GM23248 (cell line): ENCODE measurements around the gene VSIG2. TPM values are rescaled to one million over a fixed set of nuclear protein-coding genes. Genes with fewer than 3 reads are reported as not detected.

Experiments used
- DNase-seq: peaks from one replicate; pipeline ENCODE4 v3.0.0-alpha.2; 2015
- H2AFZ ChIP-seq: fragments of 200-600 bp; sonication (generic); 2 replicates; pipeline ENCODE4 v1.6.1; 2016; ENCODE audit warnings: antibody characterized with exemption
- H3F3A ChIP-seq: fragments of 200-600 bp; sonication (generic); 2 replicates; pipeline ENCODE4 v1.6.1; 2016; ENCODE audit warnings: mild to moderate bottlenecking, antibody characterized with exemption, mixed run types; ENCODE audit not compliant: insufficient read depth
- H3K27ac ChIP-seq: fragments of 200-600 bp; sonication (generic); 2 replicates; pipeline ENCODE4 v1.5.1; 2016; ENCODE audit warnings: mild to moderate bottlenecking
- H3K27me3 ChIP-seq: fragments of 200-600 bp; sonication (generic); replicated peaks from 2 replicates; pipeline ENCODE4 v1.6.1; 2016; ENCODE audit warnings: mild to moderate bottlenecking; ENCODE audit not compliant: insufficient read depth
- H3K36me3 ChIP-seq: fragments of 200-600 bp; sonication (generic); 2 replicates; pipeline ENCODE4 v1.6.1; 2016; ENCODE audit warnings: low read depth, mild to moderate bottlenecking
- H3K4me1 ChIP-seq: fragments of 200-600 bp; sonication (generic); 2 replicates; pipeline ENCODE4 v1.6.1; 2016; ENCODE audit warnings: mild to moderate bottlenecking; ENCODE audit not compliant: insufficient read depth
- H3K4me2 ChIP-seq: fragments of 200-600 bp; sonication (generic); one replicate; pipeline ENCODE4 v1.6.1; 2016; ENCODE audit warnings: mild to moderate bottlenecking; ENCODE audit not compliant: unreplicated experiment
- H3K4me3 ChIP-seq: fragments of 200-600 bp; sonication (generic); 2 replicates; pipeline ENCODE4 v1.5.1; 2016; ENCODE audit warnings: mild to moderate bottlenecking
- H3K79me2 ChIP-seq: fragments of 200-600 bp; sonication (generic); 2 replicates; pipeline ENCODE4 v1.6.1; 2016; ENCODE audit warnings: mild to moderate bottlenecking; ENCODE audit not compliant: insufficient read depth
- H3K9ac ChIP-seq: fragments of 200-600 bp; sonication (generic); 2 replicates; pipeline ENCODE4 v1.6.1; 2016; ENCODE audit warnings: mild to moderate bottlenecking
- H3K9me2 ChIP-seq: fragments of 200-600 bp; sonication (generic); 2 replicates; pipeline ENCODE4 v1.6.1; 2016; ENCODE audit warnings: mixed run types, mild to moderate bottlenecking, moderate library complexity; ENCODE audit not compliant: insufficient read depth
- H3K9me3 ChIP-seq: fragments of 200-600 bp; sonication (generic); one replicate; pipeline ENCODE4 v1.6.1; 2017; ENCODE audit warnings: low read depth
- H4K20me1 ChIP-seq: fragments of 200-600 bp; sonication (generic); 2 replicates; pipeline ENCODE4 v1.6.0; 2016; ENCODE audit not compliant: insufficient read depth
- EZH2 ChIP-seq: fragments of 200-600 bp; sonication (generic); IDR thresholded peaks from 2 replicates; pipeline ENCODE4 v1.6.1; 2018; ENCODE audit warnings: antibody characterized with exemption, mild to moderate bottlenecking; ENCODE audit not compliant: insufficient read depth, poor library complexity, severe bottlenecking
- EZH2phosphoT487 ChIP-seq: fragments of 200-600 bp; sonication (generic); IDR thresholded peaks from 2 replicates; pipeline ENCODE4 v1.6.1; 2018; ENCODE audit warnings: antibody characterized with exemption, moderate library complexity, mild to moderate bottlenecking, low read depth; ENCODE audit not compliant: insufficient read depth
- WGBS, 2 experiments: methylation state at CpG; one replicate each; pipeline ENCODE4 v1.1.6; 2015 to 2017; ENCODE audit warnings: low lambda C conversion rate in 2 of 2, low coverage in 1 of 2; ENCODE audit errors: missing lambda C conversion rate in 2 of 2; 5-methylcytosine and 5-hydroxymethylcytosine counted together
- in situ Hi-C: fragments of 300-500 bp; cut with MboI; formaldehyde crosslinking; loops from 2 replicates; pipeline ENCODE4 v1.15.0; 2020
- polyA plus RNA-seq: library from polyadenylated mRNA; unstranded; fragments of >200 nt; fragmentation: Nextera tagmentation; extraction: Ambion mirVana; gene quantifications from 2 replicates; pipeline ENCODE4 v1.2.1, GENCODE V29; 2016
- total RNA-seq: library from RNA; depleted of rRNA; stranded (reverse); fragments of >200 nt; shearing (Covaris generic); gene quantifications from 2 replicates; pipeline ENCODE4 v1.2.3, GENCODE V29; 2014

Gene VSIG2
- total and polyA plus RNA-seq, 2 experiments from 2014 or later = not detected

DNA sequence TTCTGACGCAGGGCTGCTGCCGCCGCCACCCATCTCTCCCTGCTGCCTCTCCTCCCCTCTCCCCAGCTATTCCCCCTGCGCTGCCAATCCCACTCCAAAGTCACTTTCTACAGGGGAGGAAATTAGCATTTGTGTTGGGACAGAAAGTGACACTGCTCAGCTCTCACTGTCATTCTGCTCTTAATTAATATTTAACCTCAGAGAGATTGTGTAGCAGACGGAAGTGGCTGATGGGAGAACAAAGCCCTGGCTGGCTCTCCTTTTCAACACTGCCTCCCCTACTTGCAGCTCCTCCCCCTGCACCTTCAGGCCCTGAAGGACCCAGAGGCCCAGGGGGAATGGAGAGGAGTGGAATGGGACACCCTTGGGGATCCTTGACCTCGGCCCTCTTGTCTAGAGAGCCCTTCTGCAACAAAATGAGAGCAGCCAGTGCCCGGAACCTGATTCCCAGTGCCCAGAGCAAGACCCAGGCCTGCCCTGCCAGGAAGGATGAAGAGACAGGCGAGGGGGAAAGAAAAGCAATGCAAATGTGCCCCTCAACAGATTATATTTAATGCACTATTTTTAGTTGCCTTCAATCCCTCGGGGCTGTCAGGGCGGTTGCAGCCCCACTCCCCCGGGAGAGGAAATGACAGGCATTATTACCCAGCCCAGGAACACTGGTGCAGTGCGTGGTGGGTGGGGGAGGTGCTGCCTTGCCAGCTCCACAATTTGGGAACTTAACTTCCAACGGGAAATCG is 26.9 kb downstream of the VSIG2 start:
- no peak for TF ChIP-seq EZH2
- no peak for TF ChIP-seq EZH2phosphoT487
- Histone ChIP-seq H3K27me3 (peaks cover 61% of the 10 kb centered on the region), H4K20me1 (no peaks in the 10 kb centered on the region), H3K4me1 (peaks cover 5% of the 10 kb centered on the region; the same call in 1 of the 2 replicates), H3K27ac (no peak overlapping the region), H3K9ac (no peak overlapping the region), H3K9me3 (no peaks in the 10 kb centered on the region), H2AFZ (no peak overlapping the region), H3K4me3 (no peak overlapping the region), H3K79me2 (no peaks in the 10 kb centered on the region), H3K4me2 (no peak overlapping the region), H3K9me2 (no peaks in the 10 kb centered on the region), H3F3A (no peaks in the 10 kb centered on the region), H3K36me3 (no peaks in the 10 kb centered on the region)
- no peak for DNase-seq
- in situ Hi-C loops = no loop called here
- 28 to 29% methylated on average over 14 of the region's 14 CpGs for WGBS, 2 experiments

DNA sequence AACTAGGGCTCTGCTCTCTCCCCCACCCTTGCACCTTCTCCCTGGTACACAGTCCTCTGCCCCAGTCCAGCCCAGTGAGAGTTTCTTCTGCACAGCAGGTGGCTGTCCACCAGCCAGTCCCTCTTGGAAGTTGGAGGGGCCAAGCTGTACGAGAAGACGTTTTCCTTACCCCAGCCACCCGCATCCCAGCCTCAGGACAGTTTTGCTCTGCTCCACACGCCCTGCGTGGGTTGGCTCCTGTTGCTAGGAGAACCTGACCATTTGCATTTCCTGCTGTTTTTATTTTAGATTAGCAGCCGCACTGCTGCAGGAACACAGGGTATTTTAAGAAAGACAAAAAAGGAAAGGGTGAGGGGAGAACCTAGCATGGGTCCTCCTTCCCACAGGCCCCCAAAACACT is 29.9 kb downstream of the VSIG2 start:
- Histone ChIP-seq H3K4me2 (no peak overlapping the region), H3K9ac (no peak overlapping the region), H3K27me3 (peaks cover 74% of the 10 kb centered on the region), H4K20me1 (no peaks in the 10 kb centered on the region), H3K36me3 (no peaks in the 10 kb centered on the region), H3K27ac (no peak overlapping the region), H3K9me3 (no peaks in the 10 kb centered on the region), H3K4me3 (no peak overlapping the region), H3K4me1 (peaks cover 5% of the 10 kb centered on the region; the same call in 1 of the 2 replicates), H3F3A (no peaks in the 10 kb centered on the region), H3K9me2 (no peaks in the 10 kb centered on the region), H2AFZ (no peak overlapping the region), H3K79me2 (no peaks in the 10 kb centered on the region)
- no peak for TF ChIP-seq EZH2phosphoT487
- no peak for TF ChIP-seq EZH2
- DNase-seq = no peak
- 20 to 31% methylated on average over 6 of the region's 6 CpGs for WGBS, 2 experiments
- in situ Hi-C loops = no loop called here

DNA sequence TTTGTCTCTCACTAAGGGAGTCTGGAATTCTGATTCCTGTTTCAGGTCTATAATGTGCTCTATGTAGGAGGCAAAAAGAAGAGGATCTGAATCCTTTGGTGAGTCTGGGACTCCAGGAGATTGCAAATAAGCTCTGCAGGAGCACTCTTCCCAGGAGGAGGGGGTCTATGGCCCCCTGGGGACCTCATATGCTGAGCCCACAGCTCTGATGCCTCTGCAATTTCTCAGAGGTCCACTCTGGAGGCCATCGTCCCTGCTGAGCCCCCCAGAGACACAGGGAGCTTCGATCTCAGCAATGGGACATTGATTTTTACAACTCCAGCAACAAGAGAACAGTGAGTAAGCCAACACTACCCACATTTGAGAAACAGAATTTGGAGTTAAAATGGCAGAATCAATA is 32.5 kb downstream of the VSIG2 start:
- H3K27me3 ChIP-seq = peaks cover 94% of the 10 kb centered on the region
- H3K27ac ChIP-seq = no peak overlapping the region
- TF ChIP-seq EZH2phosphoT487 (no peak), EZH2 (no peak)
- H3K36me3 ChIP-seq = no peaks in the 10 kb centered on the region
- no peaks in the 10 kb centered on the region for H3F3A ChIP-seq
- no peak overlapping the region for H2AFZ ChIP-seq
- DNase-seq = no peak
- in situ Hi-C loops = no loop called here
- H3K9me3 ChIP-seq = no peaks in the 10 kb centered on the region
- no peak overlapping the region for H3K9ac ChIP-seq
- no peak overlapping the region for H3K4me2 ChIP-seq
- H3K4me1 ChIP-seq = no peaks in the 10 kb centered on the region
- 0 to 6% methylated on average over 2 of the region's 2 CpGs for WGBS, 2 experiments
- H3K9me2 ChIP-seq = no peaks in the 10 kb centered on the region
- H3K4me3 ChIP-seq = no peak overlapping the region
- no peaks in the 10 kb centered on the region for H3K79me2 ChIP-seq
- H4K20me1 ChIP-seq = no peaks in the 10 kb centered on the region

DNA sequence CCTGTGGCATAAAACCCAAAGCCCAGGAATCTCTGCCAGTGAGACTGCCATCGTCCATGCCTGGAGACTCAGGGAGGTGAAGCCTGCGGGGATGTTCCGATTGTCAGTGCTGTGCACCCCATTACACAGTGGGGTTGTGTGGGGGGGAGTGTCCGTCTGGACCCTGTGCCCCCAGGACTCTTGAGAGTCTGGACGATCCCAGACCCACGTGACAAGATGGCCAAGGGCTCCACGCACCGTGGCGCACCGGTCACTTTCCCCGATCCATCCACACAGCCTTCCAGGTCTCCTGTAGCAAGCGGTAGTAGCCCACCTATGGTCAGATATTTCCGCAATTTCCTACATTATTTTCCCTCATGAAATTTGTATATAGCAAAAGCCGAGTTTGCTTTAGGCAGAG is 33.3 kb downstream of the VSIG2 start:
- no peak overlapping the region for H3K9ac ChIP-seq
- H3K27ac ChIP-seq = no peak overlapping the region
- H3F3A ChIP-seq = no peaks in the 10 kb centered on the region
- no peaks in the 10 kb centered on the region for H3K9me2 ChIP-seq
- no peak overlapping the region for H3K4me2 ChIP-seq
- WGBS, 2 experiments = 5 to 6% methylated on average over 13 to 14 of the region's 14 CpGs
- peak overlapping the region; percentile 48; the same call in 1 of the 2 replicates for H3K4me3 ChIP-seq
- H3K4me1 ChIP-seq = no peaks in the 10 kb centered on the region
- TF ChIP-seq EZH2phosphoT487 = 0 out of 2 replicates have a peak, but pooled peaks have one; percentile 8
- no peak for TF ChIP-seq EZH2
- no peaks in the 10 kb centered on the region for H3K36me3 ChIP-seq
- in situ Hi-C loops = no loop called here
- no peaks in the 10 kb centered on the region for H3K79me2 ChIP-seq
- no peaks in the 10 kb centered on the region for H3K9me3 ChIP-seq
- peaks cover 91% of the 10 kb centered on the region for H3K27me3 ChIP-seq
- no peaks in the 10 kb centered on the region for H4K20me1 ChIP-seq
- no peak overlapping the region for H2AFZ ChIP-seq
- no peak for DNase-seq
